ENCODE results near the gene PDZD8. TPM values are rescaled to one million over a fixed set of nuclear protein-coding genes. Genes with fewer than 3 reads are reported as not detected.

Gene PDZD8
- total RNA-seq, 4 donors from 2014 or later = 29.6 to 60.1 (median 42.4) TPM

- no peak for DNase-seq (ENCODE audit: low spot score)
- no peak for TF ChIP-seq CTCF (IDR thresholded peaks at IDR 0.05)
These were observed 14.1 kb downstream of the PDZD8 start for GRCh38 chr10:117360994-117361667.

DNA sequence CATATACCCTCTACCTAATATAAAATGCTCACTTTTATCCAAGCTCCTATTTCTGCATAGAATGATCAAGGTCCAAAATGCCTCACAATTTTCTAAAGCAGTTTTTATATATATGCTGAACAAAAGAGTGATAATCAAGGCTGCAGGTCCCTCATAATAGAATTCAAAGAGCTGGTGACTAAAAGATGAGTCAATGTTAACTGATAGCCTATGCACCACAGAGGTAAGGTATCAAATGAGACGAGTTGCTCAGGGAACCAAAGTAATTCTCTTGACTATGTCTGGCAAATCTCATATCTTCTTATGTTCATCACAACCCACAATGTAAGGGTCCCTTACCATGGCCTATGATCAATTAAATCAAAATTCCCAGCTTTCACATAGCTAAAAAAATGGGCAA, 15.2 kb downstream of the PDZD8 start:
- ATAC-seq (ENCODE audit: low FRiP score) = no peak
- DNase-seq (ENCODE audit: low spot score) = no peak
- no peak for TF ChIP-seq CTCF (IDR thresholded peaks at IDR 0.05)

More at GRCh38 chr10:117360994-117361667, 14.1 kb downstream of the PDZD8 start:
- ATAC-seq (ENCODE audit: low FRiP score) = no peak

- ATAC-seq (ENCODE audit: low FRiP score) (no peak), DNase-seq (ENCODE audit: low spot score) (no peak)
- no peak for TF ChIP-seq CTCF (IDR thresholded peaks at IDR 0.05)
These were observed 20.2 kb downstream of the PDZD8 start for GRCh38 chr10:117355072-117355471.

GRCh38 chr10:117353684-117354083, 21.6 kb downstream of the PDZD8 start:
- DNase-seq (ENCODE audit: low spot score) (no peak), ATAC-seq (ENCODE audit: low FRiP score) (no peak)
- no peak for TF ChIP-seq CTCF (IDR thresholded peaks at IDR 0.05)

DNA sequence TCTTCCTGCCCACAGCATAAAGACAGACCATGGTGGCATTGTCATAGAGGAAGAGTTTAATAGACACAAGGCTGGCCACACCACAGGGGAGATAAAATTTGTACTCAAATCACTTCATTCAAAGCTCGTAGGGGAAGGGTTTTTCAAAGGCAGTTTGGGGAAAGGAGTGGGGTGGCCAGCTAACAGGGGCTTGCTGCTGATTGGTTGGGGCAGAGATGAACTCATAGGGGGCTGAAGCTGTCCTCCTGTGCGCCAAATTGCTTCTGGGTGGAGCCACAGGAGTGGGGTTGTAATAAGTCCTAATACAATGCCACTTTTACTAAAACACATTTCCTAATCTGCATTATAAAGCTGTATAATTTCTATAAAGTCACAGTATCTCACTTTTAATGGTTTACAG, 22.5 kb downstream of the PDZD8 start:
- no peak for ATAC-seq (ENCODE audit: low FRiP score)
- TF ChIP-seq CTCF (IDR thresholded peaks at IDR 0.05) = no peak
- DNase-seq (ENCODE audit: low spot score) = no peak

GRCh38 chr10:117351996-117352395, 23.2 kb downstream of the PDZD8 start:
- no peak for TF ChIP-seq CTCF (IDR thresholded peaks at IDR 0.05)
- ATAC-seq (ENCODE audit: low FRiP score) (no peak), DNase-seq (ENCODE audit: low spot score) (no peak)

DNA sequence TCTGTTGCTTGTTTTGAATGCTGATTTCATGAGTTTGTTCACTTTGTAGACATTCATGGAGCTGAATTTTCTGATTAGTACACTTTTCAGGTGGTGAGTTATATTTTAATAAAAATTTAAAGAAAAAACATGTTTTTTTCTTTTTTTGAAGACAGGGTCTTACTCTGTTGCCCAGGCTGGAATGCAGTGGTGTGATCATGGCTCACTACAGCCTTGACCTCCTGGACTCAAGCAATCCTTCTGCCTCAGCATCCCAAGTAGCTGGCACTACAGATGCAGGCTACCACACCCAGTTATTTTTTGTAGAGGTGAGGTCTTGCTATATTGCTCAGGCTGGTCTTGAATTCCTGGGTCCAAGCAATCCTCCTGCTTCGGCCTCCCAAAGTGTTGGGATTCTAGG, 23.7 kb downstream of the PDZD8 start:
- ATAC-seq (ENCODE audit: low FRiP score) (no peak), DNase-seq (ENCODE audit: low spot score) (no peak)
- no peak for TF ChIP-seq CTCF (IDR thresholded peaks at IDR 0.05)

Measured in omental fat pad (tissue), 4 donors.